UCSD-AML1 (cell line): ENCODE data around the gene GTPBP4.

ENCODE experiments used
- DNase-seq: peaks from one replicate; lab custom pipeline; 2025; ENCODE audit not compliant: unreplicated experiment; lab: John Stamatoyannopoulos, UW

Gene GTPBP4

DNA sequence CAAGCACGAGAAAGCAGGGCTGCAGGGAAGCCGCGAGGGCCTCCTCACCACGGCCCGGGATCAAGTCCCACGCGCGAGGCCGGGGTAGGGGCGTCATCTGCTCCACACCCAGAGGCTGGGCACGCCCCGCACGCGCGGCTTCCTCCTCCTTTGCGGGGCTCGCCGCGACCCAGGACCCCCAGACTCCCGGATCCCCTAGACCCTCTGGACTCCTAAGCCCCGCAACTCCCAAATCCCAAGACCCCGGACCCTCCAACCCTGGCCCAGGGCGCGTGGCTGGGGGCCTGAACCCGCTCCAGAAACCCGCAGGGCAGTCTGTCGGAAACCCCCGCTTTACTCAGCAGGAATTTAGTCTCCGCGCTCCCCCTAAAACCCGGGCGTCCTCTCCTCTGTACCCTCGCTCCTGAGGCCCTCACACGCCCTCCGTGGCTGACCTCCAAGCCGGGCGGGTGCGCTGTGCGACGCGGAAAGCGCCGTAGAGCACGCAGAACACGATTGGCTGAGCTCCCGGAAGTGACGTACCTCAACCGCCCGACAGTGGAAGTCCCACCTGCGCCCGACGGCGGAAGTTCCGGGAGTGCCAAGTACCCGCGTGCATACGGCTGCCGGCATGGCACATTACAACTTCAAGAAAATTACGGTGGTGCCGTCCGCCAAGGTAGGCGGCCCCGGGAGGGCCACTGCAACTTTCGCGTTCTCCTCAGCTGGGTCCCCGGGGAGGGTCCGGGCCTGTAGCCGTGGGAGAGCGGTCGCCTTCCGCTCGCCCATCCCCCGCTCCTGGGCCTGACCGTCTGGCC is at the start of gene GTPBP4:
Gene GTPBP4 (plus strand): TSS at position 565 of the 797 bp plus-strand sequence. CDS start 46 bp downstream, at position 611.
- peak; percentile 95 for DNase-seq

- no peak for DNase-seq
These were observed 49.1 kb upstream of the GTPBP4 start for GRCh38 chr10:938941-939678.

DNA sequence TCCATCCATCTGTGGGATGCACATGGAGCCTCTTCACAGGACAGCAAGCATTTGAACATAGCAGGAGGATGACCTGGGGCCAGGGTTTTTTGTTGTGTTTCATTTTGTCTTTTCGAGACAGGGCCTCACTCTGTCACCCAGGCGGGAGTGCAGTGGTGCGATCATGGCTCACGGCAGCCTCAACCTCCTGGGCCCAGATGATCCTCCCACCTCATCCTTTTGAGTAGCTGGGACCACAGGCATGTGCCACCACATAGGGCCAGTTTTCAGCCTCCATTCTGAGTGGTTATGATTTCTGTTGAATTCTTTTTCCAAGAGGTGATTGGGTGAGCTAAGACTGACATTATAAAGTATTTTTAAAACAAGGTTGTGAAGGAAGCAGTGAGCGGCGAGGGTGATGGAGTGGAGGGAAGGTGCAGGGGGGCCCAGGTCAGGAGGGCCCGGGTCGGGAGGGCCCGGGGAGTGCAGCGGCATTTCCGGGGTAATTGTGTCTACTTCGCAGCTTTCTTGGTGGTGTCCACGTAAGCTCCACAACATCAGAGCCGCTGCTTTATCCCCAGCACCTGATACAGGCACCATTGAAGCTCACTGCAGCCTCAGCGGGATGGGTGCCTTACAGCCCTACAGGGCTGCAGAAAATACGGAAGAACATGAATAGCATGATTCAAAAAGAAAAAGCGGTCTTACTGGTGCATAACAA is 44.8 kb upstream of the GTPBP4 start:
- no peak for DNase-seq

DNA sequence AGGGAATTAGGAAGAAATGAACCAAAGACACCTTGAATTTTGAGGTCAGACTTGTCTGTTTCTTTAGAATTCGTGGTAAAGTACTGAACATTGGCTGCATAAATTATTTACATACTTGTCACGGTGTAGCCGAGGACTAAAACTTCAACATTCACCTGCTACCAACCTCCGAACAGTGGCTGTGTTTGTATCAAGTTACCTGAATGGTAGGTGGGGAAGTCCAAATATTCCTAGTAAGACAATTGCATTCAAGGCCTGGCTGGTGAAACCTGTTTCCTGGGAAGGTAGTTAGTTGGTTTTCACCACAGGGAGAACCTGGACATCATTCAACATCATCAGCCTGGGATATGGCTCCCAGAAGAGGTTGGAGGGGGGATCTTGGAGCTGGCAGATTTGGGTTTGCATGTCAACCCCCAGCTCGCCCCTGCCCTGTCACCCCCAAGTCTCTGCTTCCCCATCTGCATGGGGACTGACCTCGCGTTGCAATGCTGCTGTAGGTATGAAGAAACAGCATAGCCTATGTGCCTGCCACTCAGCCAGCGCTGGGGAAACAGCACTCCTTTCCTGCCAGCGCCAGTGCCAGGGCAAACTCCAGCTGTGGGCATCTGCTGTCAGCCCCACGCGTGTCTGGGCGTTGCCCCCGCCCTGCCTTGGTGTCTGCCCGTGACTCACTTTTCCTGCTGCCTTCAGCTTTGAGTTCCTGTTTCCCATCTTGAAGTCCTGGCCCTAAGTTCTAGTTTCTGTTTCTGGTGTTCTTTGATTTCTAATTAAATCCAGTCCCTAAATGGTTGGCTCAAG is 44.0 kb upstream of the GTPBP4 start:
- peak; percentile 76 for DNase-seq

GRCh38 chr10:945778-946177 is 42.5 kb upstream of the GTPBP4 start:
- no peak for DNase-seq

- no peak for DNase-seq
These were observed 41.2 kb upstream of the GTPBP4 start for GRCh38 chr10:947051-947450.

DNA sequence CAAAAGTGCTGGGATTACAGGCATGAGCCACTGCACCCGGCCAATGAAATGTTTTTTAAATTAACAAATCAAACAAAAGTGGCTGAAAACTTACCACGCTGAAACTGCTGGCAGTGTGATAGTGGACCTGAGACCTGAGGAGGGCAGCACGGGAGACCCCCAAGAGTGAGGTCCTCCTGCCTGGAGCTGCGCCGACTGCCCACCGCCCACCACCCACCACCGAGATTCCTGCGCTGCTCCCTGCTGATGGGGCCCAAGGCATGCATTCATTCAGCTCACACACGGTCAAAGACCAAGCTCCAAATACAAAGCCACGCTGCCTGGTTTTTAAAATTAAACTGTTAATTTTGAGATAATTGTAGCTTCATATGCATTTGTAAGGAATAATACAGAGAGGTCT is 40.4 kb upstream of the GTPBP4 start:
- DNase-seq, result no peak

DNA sequence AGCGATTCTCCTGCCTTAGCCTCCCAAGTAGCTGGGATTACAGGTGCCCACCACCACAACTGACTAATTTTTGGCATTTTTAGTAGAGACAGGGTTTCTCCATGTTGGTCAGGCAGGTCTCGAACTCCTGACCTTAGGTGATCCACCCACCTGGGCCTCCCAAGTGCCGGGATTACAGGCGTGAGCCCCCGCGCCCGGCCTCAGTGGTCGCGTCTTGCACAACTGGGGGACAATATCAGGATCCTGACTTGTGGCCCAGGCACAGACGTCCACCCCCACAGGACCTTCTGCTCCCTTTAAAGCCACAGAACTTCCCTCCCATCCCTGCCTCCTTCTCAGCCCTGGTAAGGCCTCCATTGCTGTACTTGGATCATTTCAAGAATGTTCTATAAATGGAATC is 39.9 kb upstream of the GTPBP4 start:
- no peak for DNase-seq

DNA sequence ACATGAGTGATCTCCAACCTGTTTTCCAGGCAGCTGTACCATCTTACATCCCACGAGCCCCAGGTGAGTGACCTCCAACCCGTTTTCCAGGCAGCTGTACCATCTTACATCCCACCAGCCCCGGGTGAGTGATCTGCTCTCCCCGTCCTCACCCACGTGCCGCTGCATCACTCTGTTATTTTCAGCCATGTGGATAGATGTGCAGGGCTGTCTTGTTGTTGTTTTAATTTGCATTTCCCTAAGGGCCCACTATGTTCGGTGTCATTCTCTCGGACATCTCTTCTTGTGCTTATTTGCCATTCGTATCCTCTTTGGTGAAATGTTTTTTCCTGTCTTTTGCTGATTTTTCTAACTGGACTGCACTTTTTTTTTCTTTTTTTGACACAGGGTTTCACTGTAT is 38.8 kb upstream of the GTPBP4 start:
- DNase-seq, result no peak

DNA sequence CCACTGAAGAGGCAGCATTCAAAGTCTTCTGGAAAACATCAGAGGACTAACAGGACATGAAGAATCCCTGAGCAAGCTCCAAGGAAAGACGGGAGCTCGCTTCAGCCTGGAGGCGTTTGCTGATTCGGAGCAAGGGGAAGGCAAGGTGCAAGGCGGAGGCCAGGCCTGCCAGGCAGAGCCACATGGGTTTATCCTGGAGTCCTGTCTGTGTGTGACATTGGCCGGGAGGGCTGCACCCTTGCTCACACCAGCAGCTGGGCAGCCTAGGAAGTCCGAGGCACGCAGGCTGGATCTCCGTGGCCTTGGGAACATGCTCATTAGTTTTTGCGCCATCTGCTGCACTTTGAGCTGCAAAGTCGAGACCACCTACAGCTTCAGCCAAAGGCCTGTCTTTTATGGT is 34.4 kb upstream of the GTPBP4 start:
- DNase-seq, result no peak

GRCh38 chr10:954396-954795 is 33.8 kb upstream of the GTPBP4 start:
- DNase-seq, result no peak

- DNase-seq, result no peak
These were observed 33.0 kb upstream of the GTPBP4 start for GRCh38 chr10:955127-955819.

DNA sequence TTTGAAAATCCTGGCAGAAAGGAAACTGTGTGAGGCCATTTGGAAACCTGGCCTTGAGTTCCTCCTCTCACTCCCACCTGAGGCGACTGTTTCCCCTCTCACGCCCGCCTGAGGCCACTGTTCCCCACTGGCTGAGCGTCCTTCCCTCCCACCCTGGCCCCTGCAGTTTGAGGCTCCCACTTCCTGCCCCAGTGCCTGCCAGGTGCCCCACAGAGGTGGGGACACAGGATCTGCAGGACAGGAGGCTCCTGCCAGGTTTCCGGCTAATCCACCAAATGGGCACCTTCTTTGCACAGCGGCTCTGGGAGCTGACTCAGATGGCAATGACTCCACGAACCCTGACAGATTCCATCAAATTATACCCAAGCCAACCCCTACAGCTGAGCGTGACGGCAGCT is 32.4 kb upstream of the GTPBP4 start:
- DNase-seq, result peak; percentile 29

GRCh38 chr10:958106-958505 is 30.1 kb upstream of the GTPBP4 start:
- no peak for DNase-seq

GRCh38 chr10:958856-959255 is 29.4 kb upstream of the GTPBP4 start:
- DNase-seq, result no peak

DNA sequence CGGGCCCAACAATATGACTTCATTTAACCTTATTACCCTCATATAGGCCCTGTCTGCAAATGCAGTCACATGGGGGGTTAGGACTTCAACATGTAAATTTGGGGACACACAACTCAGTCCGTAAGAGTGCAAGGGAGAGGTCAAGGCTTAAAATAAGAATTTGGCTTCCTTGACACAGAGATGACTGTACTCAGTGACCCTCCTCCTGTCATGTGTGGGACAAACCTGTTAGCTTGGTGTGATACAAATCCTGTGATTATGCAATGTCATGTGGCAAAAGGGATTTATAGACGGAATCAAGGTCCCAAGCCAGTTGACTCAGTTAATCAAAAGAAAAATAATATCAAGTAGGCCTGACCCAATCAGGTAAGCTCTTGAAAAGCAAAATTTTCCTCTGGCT is 25.9 kb upstream of the GTPBP4 start:
- DNase-seq, result no peak

- no peak for DNase-seq
These were observed 25.0 kb upstream of the GTPBP4 start for GRCh38 chr10:963186-963585.

GRCh38 chr10:963655-964054 is 24.6 kb upstream of the GTPBP4 start:
- no peak for DNase-seq

GRCh38 chr10:964321-964987 is 23.8 kb upstream of the GTPBP4 start:
- no peak for DNase-seq

GRCh38 chr10:964988-965417 is 23.2 kb upstream of the GTPBP4 start:
- no peak for DNase-seq
